ENCODE data around the gene KIAA0930.

DNA sequence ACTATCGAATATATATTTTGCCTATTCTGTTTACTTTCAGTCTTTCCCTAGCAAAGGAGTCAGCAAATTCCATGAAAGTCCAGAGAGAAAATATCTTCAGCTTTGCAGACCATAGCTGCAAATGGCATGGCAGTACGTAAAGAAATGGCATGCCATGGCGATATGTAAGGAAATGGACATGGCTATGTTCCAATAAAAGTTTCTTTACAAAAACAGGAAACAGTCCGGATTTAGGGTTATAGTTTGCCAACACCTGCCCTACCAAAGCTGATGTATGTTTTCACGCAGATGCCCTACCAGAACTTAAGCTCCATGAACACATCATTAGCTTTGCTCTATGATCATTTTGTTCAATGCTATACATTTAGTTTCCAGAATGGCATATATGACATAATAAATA, 19.5 kb downstream of the KIAA0930 start:
- TF ChIP-seq, protein P1, sequence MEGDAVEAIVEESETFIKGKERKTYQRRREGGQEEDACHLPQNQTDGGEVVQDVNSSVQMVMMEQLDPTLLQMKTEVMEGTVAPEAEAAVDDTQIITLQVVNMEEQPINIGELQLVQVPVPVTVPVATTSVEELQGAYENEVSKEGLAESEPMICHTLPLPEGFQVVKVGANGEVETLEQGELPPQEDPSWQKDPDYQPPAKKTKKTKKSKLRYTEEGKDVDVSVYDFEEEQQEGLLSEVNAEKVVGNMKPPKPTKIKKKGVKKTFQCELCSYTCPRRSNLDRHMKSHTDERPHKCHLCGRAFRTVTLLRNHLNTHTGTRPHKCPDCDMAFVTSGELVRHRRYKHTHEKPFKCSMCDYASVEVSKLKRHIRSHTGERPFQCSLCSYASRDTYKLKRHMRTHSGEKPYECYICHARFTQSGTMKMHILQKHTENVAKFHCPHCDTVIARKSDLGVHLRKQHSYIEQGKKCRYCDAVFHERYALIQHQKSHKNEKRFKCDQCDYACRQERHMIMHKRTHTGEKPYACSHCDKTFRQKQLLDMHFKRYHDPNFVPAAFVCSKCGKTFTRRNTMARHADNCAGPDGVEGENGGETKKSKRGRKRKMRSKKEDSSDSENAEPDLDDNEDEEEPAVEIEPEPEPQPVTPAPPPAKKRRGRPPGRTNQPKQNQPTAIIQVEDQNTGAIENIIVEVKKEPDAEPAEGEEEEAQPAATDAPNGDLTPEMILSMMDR (IDR thresholded peaks at IDR 0.05; ENCODE audit: low read length), result no peak
- no peak for TF ChIP-seq EZH2 (IDR thresholded peaks at IDR 0.05; ENCODE audit: borderline replicate concordance, low read length)
